Ishikawa (cell line): ENCODE results near the gene PGAM2.

Experiments
- CEBPB ChIP-seq: IDR thresholded peaks from 2 replicates; pipeline ENCODE4 v1.6.1; 2012
- FOXM1 ChIP-seq: IDR thresholded peaks from 2 replicates; pipeline ENCODE4 v1.6.1; 2012; ENCODE audit warnings: low read depth, borderline replicate concordance
- RAD21 ChIP-seq: IDR thresholded peaks from 2 replicates; pipeline ENCODE4 v1.6.1; 2012; ENCODE audit warnings: low read depth
- TAF1 ChIP-seq: IDR thresholded peaks from 2 replicates; pipeline ENCODE4 v1.6.1; 2012; ENCODE audit warnings: low read depth, mild to moderate bottlenecking
- TF ChIP-seq, protein P1 (sequence below): IDR thresholded peaks from 2 replicates; pipeline ENCODE4 v1.6.1; 2012
- TF ChIP-seq, protein P2 (sequence below): IDR thresholded peaks from 2 replicates; pipeline ENCODE4 v1.6.1; 2012

GRCh38 chr7:44085546-44085945 lies 20.2 kb upstream of the PGAM2 start:
- TF ChIP-seq CEBPB: no peak
- no peak for TF ChIP-seq RAD21
- no peak for TF ChIP-seq FOXM1
- TF ChIP-seq TAF1: no peak
- TF ChIP-seq, protein P1, sequence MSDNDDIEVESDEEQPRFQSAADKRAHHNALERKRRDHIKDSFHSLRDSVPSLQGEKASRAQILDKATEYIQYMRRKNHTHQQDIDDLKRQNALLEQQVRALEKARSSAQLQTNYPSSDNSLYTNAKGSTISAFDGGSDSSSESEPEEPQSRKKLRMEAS: no peak
- TF ChIP-seq, protein P2, sequence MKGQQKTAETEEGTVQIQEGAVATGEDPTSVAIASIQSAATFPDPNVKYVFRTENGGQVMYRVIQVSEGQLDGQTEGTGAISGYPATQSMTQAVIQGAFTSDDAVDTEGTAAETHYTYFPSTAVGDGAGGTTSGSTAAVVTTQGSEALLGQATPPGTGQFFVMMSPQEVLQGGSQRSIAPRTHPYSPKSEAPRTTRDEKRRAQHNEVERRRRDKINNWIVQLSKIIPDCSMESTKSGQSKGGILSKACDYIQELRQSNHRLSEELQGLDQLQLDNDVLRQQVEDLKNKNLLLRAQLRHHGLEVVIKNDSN: no peak
